Measurements from ENCODE around the gene LY6G5B.

- no peak for TF ChIP-seq POLR2A (IDR thresholded peaks at IDR 0.05)
- TF ChIP-seq CTCF (IDR thresholded peaks at IDR 0.05) = no peak
Measured at GRCh38 chr6:31708224-31708623, 38.4 kb downstream of the LY6G5B start.
